Mucosa of descending colon (tissue), 3 donors: Measurements from ENCODE around the gene EMD. TPM values are rescaled to one million over a fixed set of nuclear protein-coding genes. Genes with fewer than 3 reads are reported as not detected.

Source experiments
- ATAC-seq: fragments of 200-7000 bp; cut with Tn5 transposase; one replicate; pipeline ENCODE4 v1.9.1; 2020; ENCODE audit warnings: mild to moderate bottlenecking, moderate library complexity
- DNase-seq, 3 donors: peaks; one replicate each; pipeline ENCODE4 v3.0.0-alpha.2; 2020
- H3K36me3 ChIP-seq: fragments of 200-600 bp; one replicate; pipeline ENCODE4 v1.8.0; 2021; ENCODE audit warnings: low read depth, mild to moderate bottlenecking
- H3K4me1 ChIP-seq: fragments of 200-600 bp; one replicate; pipeline ENCODE4 v1.8.0; 2021; ENCODE audit warnings: low read depth, mild to moderate bottlenecking
- H3K4me3 ChIP-seq: fragments of 200-600 bp; one replicate; pipeline ENCODE4 v1.8.0; 2021; ENCODE audit warnings: mild to moderate bottlenecking
- H3K9me3 ChIP-seq: fragments of 200-600 bp; one replicate; pipeline ENCODE4 v1.8.0; 2021; ENCODE audit warnings: mild to moderate bottlenecking
- intact Hi-C, 2 donors: fragments of 100-400 bp; cut with DNase I in 1 of 2; cut with micrococcal nuclease in 1 of 2; formaldehyde crosslinking; loops; one replicate each; pipeline versions ENCODE4 v1.11.0 to v1.11.1; 2022; cut with DNase I, micrococcal nuclease
- total RNA-seq, 3 donors: library from RNA; stranded (reverse); fragmentation: NEBNext Ultra II Directional in 2 of 3; extraction: Animal tissue kit (Norgen Biotek cat#: 25700) in 2 of 3; gene quantifications; one replicate each; pipeline versions ENCODE4 v1.2.1 to v1.2.4, GENCODE V29; 2021 to 2023
- TF ChIP-seq, protein P1 (sequence below): fragments of 200-600 bp; IDR thresholded peaks from one replicate; pipeline ENCODE4 v1.8.0; 2022; ENCODE audit warnings: antibody characterized with exemption, mild to moderate bottlenecking
- donor health status: DM: no; HTN: no; CAD: no; lungs with moderate emphysema.
- donor health status: DM: no; HTN: no; CAD: no.
- donor health status: DM: no; HTN: yes; CAD: no.

EMD gene
- total RNA-seq, 3 donors from 2014 or later, result 32.3 to 73.0 (median 41.0) TPM

- intact Hi-C loops, result no loop called here
- no peaks in the 10 kb centered on the region for H3K4me1 ChIP-seq
- no peaks in the 10 kb centered on the region for H3K36me3 ChIP-seq
These were observed 20.3 kb upstream of the EMD start for GRCh38 chrX:154358829-154359228.

DNA sequence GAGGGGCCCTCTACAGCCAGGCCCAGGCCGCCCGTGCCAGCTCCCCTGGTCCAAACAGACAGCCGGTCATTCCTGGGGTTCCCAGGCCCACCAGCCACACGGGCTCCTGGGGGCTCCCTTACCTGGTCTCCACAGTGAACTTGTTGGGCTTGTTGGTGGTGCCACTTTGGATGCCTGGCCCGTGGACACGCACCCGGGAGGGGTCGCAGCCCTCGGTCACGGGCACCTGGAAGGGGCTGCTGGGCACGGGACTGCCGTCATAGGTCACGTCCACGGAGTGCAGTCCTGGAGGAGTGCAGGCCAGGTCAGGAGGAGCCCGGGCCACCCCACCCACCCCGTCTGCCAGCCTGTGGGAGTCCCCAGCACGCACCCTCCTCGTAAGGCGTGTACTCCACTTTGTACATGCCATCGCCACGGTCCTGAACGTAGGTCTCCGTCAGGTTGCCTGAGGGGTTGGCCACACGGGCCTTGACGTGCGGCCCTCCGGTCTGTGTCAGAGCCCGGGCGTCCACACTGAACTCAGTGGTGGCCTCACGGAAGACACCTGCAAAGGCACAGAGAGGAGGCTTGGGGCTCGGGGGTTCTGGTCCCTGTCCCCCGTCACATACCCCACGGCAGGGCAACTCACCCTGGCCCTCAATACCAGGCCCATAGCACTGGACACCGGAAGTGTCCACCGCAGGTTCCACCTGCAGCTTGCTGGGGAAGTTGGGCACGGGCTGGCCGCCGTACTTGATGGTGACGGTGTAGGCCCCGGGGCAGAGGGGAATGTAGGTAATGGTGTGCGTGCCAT lies 19.5 kb upstream of the EMD start:
- Histone ChIP-seq H3K4me1 (no peaks in the 10 kb centered on the region), H3K9me3 (no peaks in the 10 kb centered on the region), H3K36me3 (no peaks in the 10 kb centered on the region), H3K4me3 (no peak overlapping the region)
- ATAC-seq, result no peak
- DNase-seq, result no peak
- TF ChIP-seq, protein P1, sequence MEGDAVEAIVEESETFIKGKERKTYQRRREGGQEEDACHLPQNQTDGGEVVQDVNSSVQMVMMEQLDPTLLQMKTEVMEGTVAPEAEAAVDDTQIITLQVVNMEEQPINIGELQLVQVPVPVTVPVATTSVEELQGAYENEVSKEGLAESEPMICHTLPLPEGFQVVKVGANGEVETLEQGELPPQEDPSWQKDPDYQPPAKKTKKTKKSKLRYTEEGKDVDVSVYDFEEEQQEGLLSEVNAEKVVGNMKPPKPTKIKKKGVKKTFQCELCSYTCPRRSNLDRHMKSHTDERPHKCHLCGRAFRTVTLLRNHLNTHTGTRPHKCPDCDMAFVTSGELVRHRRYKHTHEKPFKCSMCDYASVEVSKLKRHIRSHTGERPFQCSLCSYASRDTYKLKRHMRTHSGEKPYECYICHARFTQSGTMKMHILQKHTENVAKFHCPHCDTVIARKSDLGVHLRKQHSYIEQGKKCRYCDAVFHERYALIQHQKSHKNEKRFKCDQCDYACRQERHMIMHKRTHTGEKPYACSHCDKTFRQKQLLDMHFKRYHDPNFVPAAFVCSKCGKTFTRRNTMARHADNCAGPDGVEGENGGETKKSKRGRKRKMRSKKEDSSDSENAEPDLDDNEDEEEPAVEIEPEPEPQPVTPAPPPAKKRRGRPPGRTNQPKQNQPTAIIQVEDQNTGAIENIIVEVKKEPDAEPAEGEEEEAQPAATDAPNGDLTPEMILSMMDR, result no peak
- intact Hi-C loops, result no loop called here

More at GRCh38 chrX:154358829-154359228, 20.3 kb upstream of the EMD start:
- H3K4me3 ChIP-seq, result no peak overlapping the region
- DNase-seq (no peak), ATAC-seq (no peak)
- TF ChIP-seq, protein P1, result no peak
- no peaks in the 10 kb centered on the region for H3K9me3 ChIP-seq

- Histone ChIP-seq H3K9me3 (no peaks in the 10 kb centered on the region), H3K36me3 (no peaks in the 10 kb centered on the region), H3K4me1 (no peaks in the 10 kb centered on the region), H3K4me3 (no peak overlapping the region)
- intact Hi-C loops, result no loop called here
- TF ChIP-seq, protein P1, result no peak
- no peak for DNase-seq
- no peak for ATAC-seq
These were observed 18.9 kb upstream of the EMD start for GRCh38 chrX:154360155-154360713.

GRCh38 chrX:154362085-154362742 lies 16.9 kb upstream of the EMD start:
- intact Hi-C loops, result no loop called here
- H3K4me1 ChIP-seq, result no peaks in the 10 kb centered on the region
- DNase-seq (no peak), ATAC-seq (no peak)
- H3K9me3 ChIP-seq, result no peaks in the 10 kb centered on the region
- no peaks in the 10 kb centered on the region for H3K36me3 ChIP-seq
- TF ChIP-seq, protein P1, result no peak
- no peak overlapping the region for H3K4me3 ChIP-seq

DNA sequence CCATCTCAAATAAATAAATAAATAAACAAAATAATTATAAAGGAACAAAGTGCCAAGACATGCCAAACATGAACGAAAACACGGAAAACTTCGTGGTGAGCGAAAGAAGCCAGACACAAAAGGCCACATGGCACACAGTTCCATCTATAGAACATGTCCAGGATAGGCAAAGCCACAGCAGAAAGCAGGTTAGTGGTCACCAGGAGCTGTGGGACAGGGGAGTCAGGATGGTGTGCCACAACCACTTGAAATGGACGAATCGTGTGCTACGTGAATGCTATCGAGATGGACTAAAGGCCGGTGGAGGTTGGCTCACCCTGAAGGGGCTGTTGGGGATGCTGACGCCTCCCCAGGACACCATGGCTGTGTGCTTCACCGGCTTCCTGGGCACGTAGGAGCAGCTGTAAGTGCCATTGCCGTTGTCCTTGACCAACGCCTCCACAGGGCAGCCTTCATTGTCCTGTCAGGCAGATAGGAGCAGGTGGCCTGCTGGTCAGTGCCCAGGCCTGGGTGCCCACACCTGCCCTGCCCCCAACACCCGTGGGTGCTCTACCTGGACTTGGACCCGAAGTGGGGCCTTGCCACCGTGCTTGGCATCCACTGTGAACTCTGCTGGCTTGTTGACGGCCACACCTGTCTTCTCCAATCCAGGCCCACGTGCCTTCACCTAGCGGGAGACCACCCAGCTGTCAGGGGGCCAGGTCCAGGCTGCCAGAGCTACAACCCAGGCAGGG lies 15.2 kb upstream of the EMD start:
- TF ChIP-seq, protein P1, result no peak
- no peaks in the 10 kb centered on the region for H3K9me3 ChIP-seq
- ATAC-seq (no peak), DNase-seq (no peak)
- no peak overlapping the region for H3K4me3 ChIP-seq
- no peaks in the 10 kb centered on the region for H3K36me3 ChIP-seq
- H3K4me1 ChIP-seq, result no peaks in the 10 kb centered on the region
- intact Hi-C loops, result no loop called here
